DND-41 (cell line): ENCODE data around the gene TNIK.

Source experiments
- EZH2 ChIP-seq: IDR thresholded peaks from 3 replicates; pipeline ENCODE4 v1.6.1; 2012; ENCODE audit warnings: borderline replicate concordance, low read depth, mild to moderate bottlenecking, moderate library complexity, low read length, inconsistent platforms; ENCODE audit not compliant: severe bottlenecking
- TF ChIP-seq, protein P1 (sequence below): IDR thresholded peaks from 2 replicates; pipeline ENCODE4 v1.5.1; 2012; ENCODE audit warnings: borderline replicate concordance, low read length, moderate library complexity, mild to moderate bottlenecking; ENCODE audit not compliant: poor library complexity, severe bottlenecking; ENCODE audit errors: extremely low read depth

GRCh38 chr3:171346019-171346418 is 114.2 kb downstream of the TNIK start:
- TF ChIP-seq EZH2 = no peak
- TF ChIP-seq, protein P1, sequence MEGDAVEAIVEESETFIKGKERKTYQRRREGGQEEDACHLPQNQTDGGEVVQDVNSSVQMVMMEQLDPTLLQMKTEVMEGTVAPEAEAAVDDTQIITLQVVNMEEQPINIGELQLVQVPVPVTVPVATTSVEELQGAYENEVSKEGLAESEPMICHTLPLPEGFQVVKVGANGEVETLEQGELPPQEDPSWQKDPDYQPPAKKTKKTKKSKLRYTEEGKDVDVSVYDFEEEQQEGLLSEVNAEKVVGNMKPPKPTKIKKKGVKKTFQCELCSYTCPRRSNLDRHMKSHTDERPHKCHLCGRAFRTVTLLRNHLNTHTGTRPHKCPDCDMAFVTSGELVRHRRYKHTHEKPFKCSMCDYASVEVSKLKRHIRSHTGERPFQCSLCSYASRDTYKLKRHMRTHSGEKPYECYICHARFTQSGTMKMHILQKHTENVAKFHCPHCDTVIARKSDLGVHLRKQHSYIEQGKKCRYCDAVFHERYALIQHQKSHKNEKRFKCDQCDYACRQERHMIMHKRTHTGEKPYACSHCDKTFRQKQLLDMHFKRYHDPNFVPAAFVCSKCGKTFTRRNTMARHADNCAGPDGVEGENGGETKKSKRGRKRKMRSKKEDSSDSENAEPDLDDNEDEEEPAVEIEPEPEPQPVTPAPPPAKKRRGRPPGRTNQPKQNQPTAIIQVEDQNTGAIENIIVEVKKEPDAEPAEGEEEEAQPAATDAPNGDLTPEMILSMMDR = no peak
